ENCODE data around the gene PCDHA12.
"Not testable (repeated sequence)": the region's sequence is repeated elsewhere in the genome, so short reads cannot be mapped to it uniquely, and the experiment has no call there.

The PCDHA12 gene

GRCh38 chr5:140842798-140843733 is 32.0 kb upstream of the PCDHA12 start:
- Histone ChIP-seq H3K36me3 (replicated peaks; ENCODE audit: low read depth, low read length) (no peaks in the 10 kb centered on the region), H3K9me3 (ENCODE audit: insufficient read depth, low read length) (no peaks in the 10 kb centered on the region), H3K9ac (ENCODE audit: low read length) (no peak overlapping the region), H3K4me2 (ENCODE audit: low read length) (no peak overlapping the region), H3K4me1 (ENCODE audit: low read length) (no peaks in the 10 kb centered on the region), H3K27ac (ENCODE audit: low read length) (no peak overlapping the region), H3K4me3 (ENCODE audit: low read length) (no peak overlapping the region), H4K20me1 (ENCODE audit: insufficient read depth, low read length) (no peaks in the 10 kb centered on the region), H3K79me2 (ENCODE audit: low read length) (no peaks in the 10 kb centered on the region), H2AFZ (ENCODE audit: low read depth, low read length) (no peak overlapping the region), H3K27me3 (ENCODE audit: low read depth, low read length) (no peaks in the 10 kb centered on the region)
- no peak for TF ChIP-seq CTCF (IDR thresholded peaks at IDR 0.05; ENCODE audit: low read depth, low read length)
- TF ChIP-seq EZH2phosphoT487 (IDR thresholded peaks at IDR 0.05; ENCODE audit: low read depth), result no peak

GRCh38 chr5:140848139-140849102 is 26.7 kb upstream of the PCDHA12 start, which contains the start of gene PCDHA9:
PCDHA9 (plus strand) TSS chr5:140848382; CDS start chr5:140848496, 114 bp downstream.
- not testable (repeated sequence) for H3K4me3 ChIP-seq (ENCODE audit: low read length); H3K9ac ChIP-seq (ENCODE audit: low read length); H3K27me3 ChIP-seq (ENCODE audit: low read depth, low read length); H3K4me1 ChIP-seq (ENCODE audit: low read length); H3K27ac ChIP-seq (ENCODE audit: low read length); H4K20me1 ChIP-seq (ENCODE audit: insufficient read depth, low read length); H3K4me2 ChIP-seq (ENCODE audit: low read length); H3K36me3 ChIP-seq (replicated peaks; ENCODE audit: low read depth, low read length); H3K9me3 ChIP-seq (ENCODE audit: insufficient read depth, low read length); H2AFZ ChIP-seq (ENCODE audit: low read depth, low read length); H3K79me2 ChIP-seq (ENCODE audit: low read length)

- not testable (repeated sequence) for H3K4me1 ChIP-seq (ENCODE audit: low read length); H3K36me3 ChIP-seq (replicated peaks; ENCODE audit: low read depth, low read length); H3K27me3 ChIP-seq (ENCODE audit: low read depth, low read length); H3K4me3 ChIP-seq (ENCODE audit: low read length); H3K9ac ChIP-seq (ENCODE audit: low read length); H4K20me1 ChIP-seq (ENCODE audit: insufficient read depth, low read length); H2AFZ ChIP-seq (ENCODE audit: low read depth, low read length); H3K79me2 ChIP-seq (ENCODE audit: low read length); H3K9me3 ChIP-seq (ENCODE audit: insufficient read depth, low read length); H3K4me2 ChIP-seq (ENCODE audit: low read length); H3K27ac ChIP-seq (ENCODE audit: low read length)
Observed at GRCh38 chr5:140849831-140850634, 25.1 kb upstream of the PCDHA12 start.

DNA sequence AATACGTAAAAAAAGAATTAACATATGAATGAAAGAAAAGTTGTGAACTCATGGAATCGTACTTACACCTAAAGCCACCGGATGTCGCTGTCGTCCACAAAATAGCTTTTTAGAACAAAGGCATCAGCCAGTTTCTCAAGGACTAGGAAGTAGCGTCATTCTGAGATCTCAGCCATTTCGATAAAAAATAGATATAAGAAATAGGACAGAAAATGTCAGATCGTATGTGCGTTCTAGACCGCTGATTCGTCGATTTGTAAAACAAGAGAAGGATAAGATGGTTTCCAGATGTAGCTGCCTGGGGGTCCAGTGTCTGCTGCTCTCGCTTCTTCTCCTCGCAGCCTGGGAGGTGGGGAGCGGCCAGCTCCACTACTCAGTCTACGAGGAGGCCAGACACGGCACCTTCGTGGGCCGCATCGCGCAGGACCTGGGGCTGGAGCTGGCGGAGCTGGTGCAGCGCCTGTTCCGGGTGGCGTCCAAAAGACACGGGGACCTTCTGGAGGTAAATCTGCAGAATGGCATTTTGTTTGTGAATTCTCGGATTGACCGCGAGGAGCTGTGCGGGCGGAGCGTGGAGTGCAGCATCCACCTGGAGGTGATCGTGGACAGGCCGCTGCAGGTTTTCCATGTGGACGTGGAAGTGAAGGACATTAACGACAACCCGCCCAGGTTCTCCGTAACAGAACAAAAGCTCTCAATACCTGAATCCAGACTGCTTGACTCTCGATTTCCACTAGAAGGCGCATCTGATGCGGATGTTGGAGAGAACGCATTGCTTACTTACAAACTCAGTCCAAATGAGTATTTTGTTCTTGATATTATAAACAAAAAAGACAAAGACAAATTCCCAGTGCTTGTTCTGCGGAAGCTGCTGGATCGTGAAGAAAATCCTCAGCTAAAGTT is 19.1 kb upstream of the PCDHA12 start, which contains the start of gene PCDHA10:
Gene PCDHA10, plus strand, starts transcription at position 126 of the 903 bp plus-strand sequence. Its CDS starts 152 bp downstream, at position 278.
- H3K27ac ChIP-seq (ENCODE audit: low read length), result no peak within 1 kb of the TSS
- 0 out of 2 replicates have a peak, but pooled peaks have one; percentile 9 for TF ChIP-seq CTCF (IDR thresholded peaks at IDR 0.05; ENCODE audit: low read depth, low read length)
- no peak for TF ChIP-seq EZH2phosphoT487 (IDR thresholded peaks at IDR 0.05; ENCODE audit: low read depth)
- H3K4me1 ChIP-seq (ENCODE audit: low read length), result no peaks in the 10 kb centered on the region
- H3K9me3 ChIP-seq (ENCODE audit: insufficient read depth, low read length), result no peaks in the 10 kb centered on the region
- no peaks in the 10 kb centered on the region for H3K27me3 ChIP-seq (ENCODE audit: low read depth, low read length)
- H2AFZ ChIP-seq (ENCODE audit: low read depth, low read length), result no peak within 1 kb of the TSS
- H3K36me3 ChIP-seq (replicated peaks; ENCODE audit: low read depth, low read length), result no peaks in the 10 kb centered on the region
- no peaks in the 10 kb centered on the region for H3K79me2 ChIP-seq (ENCODE audit: low read length)
- no peak within 1 kb of the TSS for H3K4me2 ChIP-seq (ENCODE audit: low read length)
- H3K4me3 ChIP-seq (ENCODE audit: low read length), result no peak within 1 kb of the TSS
- no peak within 1 kb of the TSS for H3K9ac ChIP-seq (ENCODE audit: low read length)
- no peaks in the 10 kb centered on the region for H4K20me1 ChIP-seq (ENCODE audit: insufficient read depth, low read length)
